Ovary (tissue), 1 donor: ENCODE measurements around the gene SWT1.

Source experiments
- EP300 ChIP-seq: sonication (generic); formaldehyde crosslinking; IDR thresholded peaks from one replicate; pipeline ENCODE4 v1.6.1; 2017; ENCODE audit warnings: antibody characterized with exemption
- POLR2A ChIP-seq: fragments of 450-650 bp; IDR thresholded peaks from one replicate; pipeline ENCODE4 v1.6.1; 2017; ENCODE audit warnings: antibody characterized with exemption, mild to moderate bottlenecking, moderate library complexity

DNA sequence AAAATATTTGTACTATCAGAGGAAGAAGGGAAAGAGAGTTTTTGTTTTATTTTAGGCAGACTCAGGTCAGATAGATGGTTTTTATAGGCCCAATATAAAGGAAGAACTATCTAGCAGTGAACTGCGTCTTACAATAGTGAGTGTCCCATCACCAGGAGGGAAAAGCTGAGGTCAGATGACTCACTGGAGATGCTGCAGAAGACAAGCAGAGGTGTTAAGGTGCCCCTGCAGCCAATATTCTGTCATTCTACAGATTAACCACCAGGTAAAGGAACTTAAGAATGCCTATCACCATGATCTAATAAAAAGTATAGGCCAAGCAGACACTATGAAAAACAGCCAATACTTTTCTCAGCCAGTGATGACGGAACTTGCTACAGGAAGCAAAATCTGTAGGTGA, 130.5 kb downstream of the SWT1 start:
- TF ChIP-seq POLR2A (no peak), EP300 (no peak)
